Glutamatergic neuron (in vitro differentiated cells): ENCODE measurements around the gene TXNIP. TPM values are rescaled to one million over a fixed set of nuclear protein-coding genes. Genes with fewer than 3 reads are reported as not detected.

ENCODE experiments used
- DNase-seq: peaks from one replicate; pipeline ENCODE4 v3.0.0; 2022
- H3K27ac Mint-ChIP-seq: one replicate; pipeline ENCODE4 v1.8.0; 2020; ENCODE audit warnings: mild to moderate bottlenecking, mixed read lengths, inconsistent platforms; ENCODE audit not compliant: unreplicated experiment
- H3K27me3 Mint-ChIP-seq: one replicate; pipeline ENCODE4 v1.8.0; 2020; ENCODE audit warnings: mild to moderate bottlenecking, moderate library complexity, mixed read lengths, inconsistent platforms; ENCODE audit not compliant: unreplicated experiment
- H3K36me3 Mint-ChIP-seq: one replicate; pipeline ENCODE4 v1.8.0; 2020; ENCODE audit warnings: mild to moderate bottlenecking, mixed read lengths, inconsistent platforms; ENCODE audit not compliant: unreplicated experiment
- H3K4me1 Mint-ChIP-seq: one replicate; pipeline ENCODE4 v1.8.0; 2020; ENCODE audit warnings: mild to moderate bottlenecking, low read depth, mixed read lengths, inconsistent platforms; ENCODE audit not compliant: unreplicated experiment
- H3K4me3 Mint-ChIP-seq: one replicate; pipeline ENCODE4 v1.8.0; 2020; ENCODE audit warnings: mild to moderate bottlenecking, mixed read lengths, inconsistent platforms; ENCODE audit not compliant: unreplicated experiment
- H3K9me3 Mint-ChIP-seq: one replicate; pipeline ENCODE4 v1.8.0; 2020; ENCODE audit warnings: mild to moderate bottlenecking, moderate library complexity, mixed read lengths, inconsistent platforms; ENCODE audit not compliant: unreplicated experiment
- total RNA-seq: library from RNA; stranded (reverse); fragmentation: NEBNext Ultra II Directional; extraction: Animal tissue kit (Norgen Biotek cat#: 25700); gene quantifications from one replicate; pipeline ENCODE4 v1.2.1, GENCODE V29; 2021; ENCODE audit not compliant: unreplicated experiment
- TF ChIP-seq, protein P1 (sequence below): fragments of 200-600 bp; sonication (generic); IDR thresholded peaks from one replicate; pipeline ENCODE4 v1.5.0; 2021; ENCODE audit not compliant: partially characterized antibody, unreplicated experiment

Gene TXNIP
- total RNA-seq, 1 donor from 2014 or later, result 126 TPM

DNA sequence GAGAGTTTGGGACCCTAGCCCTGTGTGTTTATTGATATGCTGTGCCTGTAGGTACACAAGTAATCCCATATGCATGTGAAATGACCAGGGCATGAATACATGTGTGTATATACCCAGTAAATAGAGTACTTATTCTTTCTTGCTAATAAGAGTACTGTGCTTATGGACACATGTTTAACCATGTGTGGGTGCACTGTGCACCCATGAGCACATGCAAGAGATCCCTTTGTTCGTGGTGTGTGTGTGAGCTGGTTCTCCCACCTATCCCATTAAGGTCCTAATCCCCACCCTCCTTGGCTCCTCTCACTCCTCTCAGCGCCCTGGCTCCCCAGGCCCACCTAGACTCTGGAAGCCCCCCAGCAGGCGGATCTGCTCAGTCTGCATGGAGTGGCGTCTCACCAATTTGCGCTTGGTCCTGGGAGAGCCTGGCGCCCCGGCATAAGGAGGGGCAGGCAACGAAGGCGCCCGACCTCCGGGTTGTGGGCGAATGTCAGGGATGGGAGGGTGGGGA lies 36.4 kb downstream of the TXNIP start:
- Mint-ChIP-seq H3K4me3 (peak overlapping the region; percentile 97), H3K36me3 (no peaks in the 10 kb centered on the region), H3K4me1 (peaks cover 25% of the 10 kb centered on the region), H3K27me3 (peaks cover 19% of the 10 kb centered on the region), H3K27ac (peak overlapping the region; percentile 39), H3K9me3 (peaks cover 19% of the 10 kb centered on the region)
- TF ChIP-seq, protein P1, sequence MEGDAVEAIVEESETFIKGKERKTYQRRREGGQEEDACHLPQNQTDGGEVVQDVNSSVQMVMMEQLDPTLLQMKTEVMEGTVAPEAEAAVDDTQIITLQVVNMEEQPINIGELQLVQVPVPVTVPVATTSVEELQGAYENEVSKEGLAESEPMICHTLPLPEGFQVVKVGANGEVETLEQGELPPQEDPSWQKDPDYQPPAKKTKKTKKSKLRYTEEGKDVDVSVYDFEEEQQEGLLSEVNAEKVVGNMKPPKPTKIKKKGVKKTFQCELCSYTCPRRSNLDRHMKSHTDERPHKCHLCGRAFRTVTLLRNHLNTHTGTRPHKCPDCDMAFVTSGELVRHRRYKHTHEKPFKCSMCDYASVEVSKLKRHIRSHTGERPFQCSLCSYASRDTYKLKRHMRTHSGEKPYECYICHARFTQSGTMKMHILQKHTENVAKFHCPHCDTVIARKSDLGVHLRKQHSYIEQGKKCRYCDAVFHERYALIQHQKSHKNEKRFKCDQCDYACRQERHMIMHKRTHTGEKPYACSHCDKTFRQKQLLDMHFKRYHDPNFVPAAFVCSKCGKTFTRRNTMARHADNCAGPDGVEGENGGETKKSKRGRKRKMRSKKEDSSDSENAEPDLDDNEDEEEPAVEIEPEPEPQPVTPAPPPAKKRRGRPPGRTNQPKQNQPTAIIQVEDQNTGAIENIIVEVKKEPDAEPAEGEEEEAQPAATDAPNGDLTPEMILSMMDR, result no peak
- no peak for DNase-seq

DNA sequence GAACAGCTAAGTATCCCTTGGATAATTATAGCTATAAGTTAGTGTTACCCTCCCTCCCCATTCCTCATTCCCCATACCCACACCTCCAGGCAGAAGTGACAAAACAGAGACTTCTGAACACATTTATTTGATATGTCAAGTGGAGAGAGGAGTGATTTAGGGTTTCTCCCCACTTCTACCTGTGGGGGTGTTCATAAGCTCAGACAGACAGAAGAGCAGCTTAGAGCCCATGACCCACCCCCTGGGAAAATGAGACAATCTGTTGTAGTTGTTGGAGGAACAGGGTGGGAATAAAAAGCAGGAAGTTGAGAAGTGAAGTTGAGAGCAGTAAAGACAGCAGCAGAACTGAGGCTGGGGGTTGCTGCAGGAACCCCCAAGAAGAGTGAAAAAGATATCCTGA lies 37.0 kb downstream of the TXNIP start:
- peak overlapping the region; percentile 97 for H3K4me3 Mint-ChIP-seq
- no peak for DNase-seq
- TF ChIP-seq, protein P1, result no peak
- peak overlapping the region; percentile 39 for H3K27ac Mint-ChIP-seq
- no peaks in the 10 kb centered on the region for H3K36me3 Mint-ChIP-seq
- H3K27me3 Mint-ChIP-seq, result peaks cover 19% of the 10 kb centered on the region
- H3K9me3 Mint-ChIP-seq, result peaks cover 17% of the 10 kb centered on the region
- H3K4me1 Mint-ChIP-seq, result peaks cover 24% of the 10 kb centered on the region

DNA sequence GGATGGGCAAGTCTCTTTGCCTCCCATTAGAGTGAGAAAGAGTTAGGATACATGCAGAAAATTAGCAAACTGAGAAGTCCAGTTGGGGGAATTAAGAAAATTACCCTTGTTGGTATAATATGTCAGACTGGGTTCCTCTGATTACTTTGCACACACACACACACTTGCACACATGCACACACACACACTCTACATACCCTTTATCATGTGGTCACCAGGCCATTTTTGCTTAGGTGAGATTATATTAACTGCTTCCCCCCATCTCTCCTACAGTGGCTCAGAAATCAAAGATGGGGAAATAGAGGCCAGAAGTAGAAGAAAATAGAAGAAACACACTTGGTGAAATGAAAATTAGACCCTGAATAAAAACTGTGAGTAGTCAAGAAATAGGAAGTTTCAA lies 37.6 kb downstream of the TXNIP start:
- peaks cover 17% of the 10 kb centered on the region for H3K9me3 Mint-ChIP-seq
- no peaks in the 10 kb centered on the region for H3K36me3 Mint-ChIP-seq
- H3K27me3 Mint-ChIP-seq, result peaks cover 19% of the 10 kb centered on the region
- DNase-seq, result no peak
- no peak overlapping the region for H3K27ac Mint-ChIP-seq
- peaks cover 20% of the 10 kb centered on the region for H3K4me1 Mint-ChIP-seq
- TF ChIP-seq, protein P1, result no peak
- peak overlapping the region; percentile 97 for H3K4me3 Mint-ChIP-seq

DNA sequence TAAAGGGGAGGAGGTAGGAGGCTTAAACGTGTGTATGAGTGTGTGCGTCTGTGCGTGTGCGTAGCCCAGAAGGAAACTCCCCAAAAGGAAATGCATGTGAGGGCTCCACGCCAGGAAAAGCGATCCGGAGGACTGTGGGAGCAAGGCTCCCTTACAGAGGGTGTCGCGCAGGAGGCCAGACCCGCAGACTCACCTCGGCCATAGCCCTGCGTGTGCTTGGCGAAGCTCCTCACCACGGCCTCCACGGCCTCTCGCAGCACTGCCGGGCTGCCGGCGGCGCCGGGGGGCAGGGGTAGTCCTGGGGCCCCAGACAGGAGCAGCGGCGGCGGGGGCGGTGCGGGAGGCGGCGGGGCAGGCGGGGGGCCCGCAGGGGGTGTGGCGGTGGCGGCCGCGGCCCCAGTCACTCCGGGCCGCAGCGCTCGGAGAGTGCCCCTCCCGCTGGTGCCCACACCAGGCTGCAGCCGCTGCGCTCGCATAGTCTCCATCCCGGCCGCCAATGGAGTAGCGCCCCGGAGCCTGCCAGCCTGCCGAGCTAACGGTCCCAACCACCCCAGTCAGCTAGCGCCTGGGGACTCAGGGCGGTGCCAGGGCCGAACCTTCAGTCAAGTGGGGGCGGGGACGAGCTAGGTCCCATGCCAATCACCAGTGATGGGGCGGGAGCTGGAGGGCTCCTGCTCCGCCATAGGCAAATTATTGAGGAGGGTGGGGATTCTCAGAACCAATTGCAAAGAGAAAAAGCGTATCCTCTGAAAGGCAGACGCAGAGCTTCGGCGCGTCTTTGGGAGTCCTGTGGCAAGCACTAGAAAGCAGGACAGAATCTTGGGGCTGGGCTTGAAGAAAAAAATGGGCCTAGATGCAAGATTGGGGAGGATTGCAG lies 38.7 kb downstream of the TXNIP start, which contains the start of gene LIX1L:
Gene LIX1L, minus strand, starts transcription at position 575 of the 877 bp plus-strand sequence. Its CDS starts 90 bp downstream, at position 485.
- Mint-ChIP-seq H3K4me1 (peaks cover 15% of the 10 kb centered on the region), H3K9me3 (peaks cover 12% of the 10 kb centered on the region), H3K4me3 (peak within 1 kb of the TSS; percentile 98), H3K36me3 (no peaks in the 10 kb centered on the region), H3K27me3 (peaks cover 14% of the 10 kb centered on the region), H3K27ac (peak within 1 kb of the TSS; percentile 56)
- TF ChIP-seq, protein P1, result no peak
- peak; percentile 93 for DNase-seq
